GM12865 (cell line): ENCODE results near the gene FAM78A.

ENCODE experiments used
- DNase-seq: peaks from one replicate; pipeline ENCODE4 v3.0.0; 2010; ENCODE audit warnings: low read depth
- H3K4me3 ChIP-seq: 2 replicates; pipeline ENCODE4 v1.5.1; 2011; ENCODE audit warnings: mild to moderate bottlenecking, low read depth, low read length, control low read depth
- TF ChIP-seq, protein P1 (sequence below): IDR thresholded peaks from 2 replicates; pipeline ENCODE4 v1.5.1; 2011; ENCODE audit warnings: low read length, control low read depth, low read depth, inconsistent platforms; ENCODE audit not compliant: insufficient read depth; ENCODE audit errors: missing control alignments

Gene FAM78A

DNA sequence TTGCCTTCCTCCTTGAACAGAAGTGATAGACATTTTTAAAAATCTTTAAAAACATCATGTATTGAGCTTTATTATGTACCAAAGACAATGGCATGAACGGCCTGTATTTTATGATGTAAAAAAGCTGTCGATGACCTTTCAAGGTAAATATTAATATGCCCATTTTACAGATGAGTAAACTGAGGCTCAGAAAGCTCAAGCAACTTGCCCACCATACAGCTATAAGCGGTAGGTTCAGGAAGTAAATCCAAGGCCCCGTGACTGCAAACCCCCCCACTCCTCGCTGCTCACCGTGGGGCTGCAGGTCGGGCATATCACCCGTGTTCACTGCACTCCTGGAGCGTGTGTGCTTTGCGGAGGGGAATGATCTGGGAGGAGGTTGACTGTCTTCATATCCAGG, 16.6 kb upstream of the FAM78A start:
- TF ChIP-seq, protein P1, sequence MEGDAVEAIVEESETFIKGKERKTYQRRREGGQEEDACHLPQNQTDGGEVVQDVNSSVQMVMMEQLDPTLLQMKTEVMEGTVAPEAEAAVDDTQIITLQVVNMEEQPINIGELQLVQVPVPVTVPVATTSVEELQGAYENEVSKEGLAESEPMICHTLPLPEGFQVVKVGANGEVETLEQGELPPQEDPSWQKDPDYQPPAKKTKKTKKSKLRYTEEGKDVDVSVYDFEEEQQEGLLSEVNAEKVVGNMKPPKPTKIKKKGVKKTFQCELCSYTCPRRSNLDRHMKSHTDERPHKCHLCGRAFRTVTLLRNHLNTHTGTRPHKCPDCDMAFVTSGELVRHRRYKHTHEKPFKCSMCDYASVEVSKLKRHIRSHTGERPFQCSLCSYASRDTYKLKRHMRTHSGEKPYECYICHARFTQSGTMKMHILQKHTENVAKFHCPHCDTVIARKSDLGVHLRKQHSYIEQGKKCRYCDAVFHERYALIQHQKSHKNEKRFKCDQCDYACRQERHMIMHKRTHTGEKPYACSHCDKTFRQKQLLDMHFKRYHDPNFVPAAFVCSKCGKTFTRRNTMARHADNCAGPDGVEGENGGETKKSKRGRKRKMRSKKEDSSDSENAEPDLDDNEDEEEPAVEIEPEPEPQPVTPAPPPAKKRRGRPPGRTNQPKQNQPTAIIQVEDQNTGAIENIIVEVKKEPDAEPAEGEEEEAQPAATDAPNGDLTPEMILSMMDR = no peak
- DNase-seq = no peak
- no peak overlapping the region for H3K4me3 ChIP-seq

DNA sequence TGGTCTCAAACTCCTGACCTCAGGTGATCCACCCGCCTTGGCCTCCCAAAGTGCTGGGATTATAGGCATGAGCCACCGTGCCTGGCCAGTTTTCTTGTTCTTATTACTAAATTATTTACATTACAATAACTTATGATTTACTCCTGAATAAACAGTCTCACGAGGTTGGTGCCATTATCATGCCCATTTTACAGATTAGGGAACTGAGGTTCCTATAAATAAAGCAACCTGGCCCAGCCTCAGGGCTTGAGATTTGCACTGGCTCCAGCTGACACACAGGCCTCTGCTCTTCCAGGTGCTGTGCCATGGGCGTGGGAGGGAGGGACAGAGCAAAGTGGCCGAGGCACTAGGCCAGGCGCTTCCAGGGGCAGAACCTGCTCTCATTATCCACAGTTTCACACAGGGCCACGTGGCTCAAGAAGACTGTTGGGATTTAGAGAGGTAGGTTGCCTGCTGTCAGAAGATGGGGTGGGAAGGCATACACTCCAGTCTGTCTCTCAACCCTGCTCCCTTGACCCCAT, 15.5 kb upstream of the FAM78A start:
- no peak for DNase-seq
- TF ChIP-seq, protein P1 = no peak
- no peak overlapping the region for H3K4me3 ChIP-seq

DNA sequence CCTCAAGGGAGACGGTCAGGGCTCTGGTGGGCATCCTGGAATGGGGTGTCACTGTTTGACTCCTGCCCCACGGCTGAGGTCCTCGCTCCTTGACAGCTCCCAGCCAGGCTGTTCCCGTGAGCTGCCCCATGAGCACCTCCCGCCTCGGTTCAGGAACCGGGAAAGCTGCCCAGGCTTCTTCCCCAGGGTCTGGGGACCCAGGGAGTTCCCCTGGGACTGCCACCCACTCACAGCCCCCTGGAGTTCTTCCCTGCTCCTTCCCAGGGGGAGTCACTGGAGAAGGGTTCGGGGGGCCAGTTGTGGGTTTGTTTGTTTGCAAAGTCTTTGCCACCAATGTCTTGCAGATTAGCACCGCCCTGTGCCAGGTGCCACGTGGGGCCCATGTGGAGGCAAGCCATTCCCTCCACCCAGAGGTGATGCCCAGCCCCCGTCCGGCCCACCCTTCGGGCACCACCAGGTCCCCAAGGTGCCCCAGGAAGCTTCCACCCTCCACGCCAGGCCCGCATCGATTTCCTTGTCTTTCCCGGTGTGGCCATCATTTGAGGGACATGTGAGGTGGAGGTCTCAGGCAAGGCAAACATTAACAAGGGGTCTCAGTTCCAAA, 14.6 kb upstream of the FAM78A start:
- no peak overlapping the region for H3K4me3 ChIP-seq
- TF ChIP-seq, protein P1 = no peak

DNA sequence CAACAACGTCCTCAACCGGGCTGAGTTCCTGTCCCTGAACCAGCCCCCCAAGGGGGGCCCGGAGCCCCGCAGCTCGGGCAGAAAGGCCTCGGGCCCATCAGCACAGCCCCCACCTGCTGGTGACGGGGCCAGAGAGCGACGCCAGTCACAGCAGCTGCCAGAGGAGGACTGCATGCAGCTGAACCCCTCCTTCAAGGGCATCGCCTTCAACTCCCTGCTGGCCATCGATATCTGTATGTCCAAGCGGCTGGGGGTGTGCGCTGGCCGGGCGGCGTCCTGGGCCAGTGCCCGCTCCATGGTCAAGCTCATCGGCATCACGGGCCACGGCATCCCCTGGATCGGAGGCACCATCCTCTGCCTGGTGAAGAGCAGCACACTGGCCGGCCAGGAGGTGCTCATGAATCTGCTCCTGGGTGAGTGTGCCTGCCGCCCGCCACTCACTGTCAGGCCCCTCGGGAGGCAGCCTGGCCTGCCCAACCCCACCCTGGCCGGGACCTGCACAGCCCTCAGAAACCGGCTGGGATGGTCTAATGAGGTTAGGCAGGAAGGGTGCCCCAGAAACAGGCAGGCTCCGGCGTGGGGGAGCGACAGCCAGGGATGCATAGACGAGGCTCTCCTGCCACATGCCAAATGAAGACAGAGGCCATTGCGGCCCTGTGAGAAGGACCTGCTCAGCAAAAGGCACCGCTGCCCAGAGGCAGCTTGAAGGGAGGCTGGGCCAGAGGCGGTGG, 13.9 kb upstream of the FAM78A start:
- TF ChIP-seq, protein P1 = no peak
- no peak for DNase-seq
- no peak overlapping the region for H3K4me3 ChIP-seq

More for the DNA sequence above, 14.6 kb upstream of the FAM78A start:
- no peak for DNase-seq

DNA sequence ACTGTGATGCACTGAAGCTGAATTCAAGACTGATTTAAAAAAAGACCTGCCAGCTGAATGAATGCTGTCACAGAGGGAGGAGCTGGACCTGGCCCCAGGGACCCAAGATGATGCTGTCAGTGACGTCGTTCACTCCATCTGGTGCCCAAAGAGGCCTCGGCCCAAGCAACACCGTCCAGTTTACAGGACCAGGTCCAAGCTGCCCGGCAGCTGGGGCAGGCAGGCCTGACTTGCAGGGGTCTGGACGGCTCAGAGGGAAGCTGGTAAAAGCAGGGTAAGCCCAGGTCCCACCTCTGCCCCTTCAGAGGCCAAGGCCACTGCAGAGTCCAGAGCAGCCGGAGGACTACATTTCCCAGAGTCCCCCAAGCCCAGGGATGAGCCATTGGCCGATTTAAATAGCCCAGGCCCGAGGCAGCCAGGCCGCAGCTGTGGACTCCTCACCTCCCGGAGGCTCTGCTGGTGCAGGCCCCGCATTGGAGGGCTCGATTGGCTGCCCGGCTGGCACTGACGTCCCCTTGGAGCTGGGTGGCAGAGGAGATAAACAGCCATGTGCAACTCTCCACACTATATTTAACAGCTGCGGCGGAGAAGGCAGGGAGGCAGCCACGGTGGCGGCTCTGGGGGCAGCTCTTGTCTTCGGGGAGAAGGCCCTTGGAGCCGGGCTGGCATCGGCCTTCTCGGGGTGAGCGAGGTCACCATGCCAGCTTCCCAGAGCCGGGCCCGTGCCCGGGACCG, 13.2 kb upstream of the FAM78A start, which contains the start of gene PLPP7:
Gene PLPP7 (plus strand): TSS at position 423 of the 735 bp plus-strand sequence. CDS start 275 bp downstream, at position 698.
- TF ChIP-seq, protein P1 = no peak
- no peak within 1 kb of the TSS for H3K4me3 ChIP-seq
- peak; percentile 29 for DNase-seq

DNA sequence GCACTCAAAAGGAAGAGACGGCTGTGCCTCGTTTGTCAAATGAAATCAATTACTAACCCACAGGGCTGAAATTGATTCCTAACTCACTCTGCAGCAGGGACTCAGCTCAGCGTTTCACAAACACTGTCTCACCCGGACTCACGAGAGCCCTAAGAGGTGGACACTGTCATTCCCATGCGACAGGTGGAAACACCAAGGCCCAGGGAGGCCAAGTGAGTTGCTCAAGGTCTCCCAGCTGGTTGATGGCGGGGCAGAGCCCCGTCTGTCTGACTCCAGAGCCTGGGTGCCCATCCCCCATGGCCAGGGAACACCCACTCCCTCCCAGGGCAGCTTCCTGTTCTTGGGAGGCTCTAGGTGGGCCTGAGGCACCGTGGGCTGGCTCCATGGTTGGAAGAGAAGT, 11.9 kb upstream of the FAM78A start:
- TF ChIP-seq, protein P1 = no peak
- no peak overlapping the region for H3K4me3 ChIP-seq
- DNase-seq = no peak
